Neural cell (in vitro differentiated cells): ENCODE measurements around the gene KDM4B. TPM values are rescaled to one million over a fixed set of nuclear protein-coding genes. Genes with fewer than 3 reads are reported as not detected.

Source experiments
- H2AFZ ChIP-seq: fragments of 200-600, 300-800 bp; sonication (generic), shearing (Covaris generic); 2 replicates; pipeline ENCODE4 v1.6.0; 2014; ENCODE audit warnings: low read depth, mild to moderate bottlenecking, antibody characterized with exemption, low read length, moderate library complexity
- H3F3A ChIP-seq: fragments of 200-600 bp; shearing (Covaris generic); 2 replicates; pipeline ENCODE4 v1.6.1; 2016; ENCODE audit warnings: mild to moderate bottlenecking, moderate library complexity, mixed read lengths, antibody characterized with exemption, low read length; ENCODE audit not compliant: insufficient read depth, poor library complexity, severe bottlenecking
- H3K27ac ChIP-seq: fragments of 200-600, 300-800 bp; sonication (generic), shearing (Covaris generic); 2 replicates; pipeline ENCODE4 v1.5.1; 2014; ENCODE audit warnings: mild to moderate bottlenecking, low read length, moderate library complexity
- H3K27me3 ChIP-seq: fragments of 300-800, 200-600 bp; sonication (generic), shearing (Covaris generic); 2 replicates; pipeline ENCODE4 v1.6.0; 2014; ENCODE audit warnings: mild to moderate bottlenecking, low read depth, low read length, moderate library complexity; ENCODE audit not compliant: insufficient read depth
- H3K36me3 ChIP-seq: fragments of 300-800, 200-600 bp; sonication (generic), shearing (Covaris generic); 2 replicates; pipeline ENCODE4 v1.5.1; 2014; ENCODE audit warnings: mild to moderate bottlenecking, antibody characterized with exemption, low read length, moderate library complexity; ENCODE audit not compliant: insufficient read depth
- H3K4me2 ChIP-seq: fragments of 300-800, 200-600 bp; sonication (generic), shearing (Covaris generic); 2 replicates; pipeline ENCODE4 v1.6.0; 2014; ENCODE audit warnings: mild to moderate bottlenecking, low read length
- H3K4me3 ChIP-seq: fragments of 300-800, 200-600 bp; sonication (generic), shearing (Covaris generic); 2 replicates; pipeline ENCODE4 v1.5.1; 2014; ENCODE audit warnings: mild to moderate bottlenecking, low read length, moderate library complexity
- H3K79me2 ChIP-seq: fragments of 200-600 bp; shearing (Covaris generic); replicated peaks from 2 replicates; pipeline ENCODE4 v1.6.0; 2014; ENCODE audit warnings: mild to moderate bottlenecking, low read length, moderate library complexity; ENCODE audit not compliant: insufficient read depth
- H3K9ac ChIP-seq: fragments of 300-800, 200-600 bp; sonication (generic), shearing (Covaris generic); 2 replicates; pipeline ENCODE4 v1.6.1; 2016; ENCODE audit warnings: mild to moderate bottlenecking, low read length, mixed read lengths
- H3K9me2 ChIP-seq: fragments of 200-600 bp; shearing (Covaris generic); 2 replicates; pipeline ENCODE4 v1.6.1; 2016; ENCODE audit warnings: mild to moderate bottlenecking, low read length, mixed read lengths; ENCODE audit not compliant: insufficient read depth
- H3K9me3 ChIP-seq: fragments of 200-600, 300-800 bp; sonication (generic), shearing (Covaris generic); 2 replicates; pipeline ENCODE4 v1.6.1; 2016; ENCODE audit warnings: mild to moderate bottlenecking, mixed run types, low read length, moderate library complexity, mixed read lengths
- H4K20me1 ChIP-seq: fragments of 200-600 bp; shearing (Covaris generic); 2 replicates; pipeline ENCODE4 v1.6.1; 2016; ENCODE audit warnings: mild to moderate bottlenecking, mixed run types; ENCODE audit not compliant: insufficient read depth
- EP300 ChIP-seq: fragments of 450-650 bp; conservative IDR thresholded peaks from 2 replicates; pipeline ENCODE4 v1.6.1; 2014; ENCODE audit warnings: antibody characterized with exemption, mild to moderate bottlenecking, moderate library complexity; ENCODE audit not compliant: poor library complexity, severe bottlenecking
- EZH2 ChIP-seq: fragments of 200-600, 300-800 bp; shearing (Covaris generic), sonication (generic); IDR thresholded peaks from 2 replicates; pipeline ENCODE4 v1.6.1; 2014; ENCODE audit warnings: antibody characterized with exemption, low read length, borderline replicate concordance, mild to moderate bottlenecking; ENCODE audit not compliant: insufficient read depth, poor library complexity, severe bottlenecking
- MXI1 ChIP-seq: fragments of 450-650 bp; conservative IDR thresholded peaks from 2 replicates; pipeline ENCODE4 v1.6.1; 2014; ENCODE audit warnings: antibody characterized with exemption, mild to moderate bottlenecking; ENCODE audit not compliant: poor library complexity, severe bottlenecking
- POLR2AphosphoS5 ChIP-seq: IDR thresholded peaks from 2 replicates; pipeline ENCODE4 v1.6.1; 2012
- RAD21 ChIP-seq: fragments of 450-650 bp; conservative IDR thresholded peaks from 2 replicates; pipeline ENCODE4 v1.6.1; 2014; ENCODE audit warnings: antibody characterized with exemption, mild to moderate bottlenecking, moderate library complexity
- SMC3 ChIP-seq: fragments of 450-650 bp; conservative IDR thresholded peaks from 2 replicates; pipeline ENCODE4 v1.6.1; 2014; ENCODE audit warnings: antibody characterized with exemption, mild to moderate bottlenecking, moderate library complexity; ENCODE audit not compliant: poor library complexity
- TAF1 ChIP-seq: IDR thresholded peaks from 2 replicates; pipeline ENCODE4 v1.6.1; 2012; ENCODE audit warnings: low read depth
- polyA plus RNA-seq: library from polyadenylated mRNA; depleted of rRNA; stranded (reverse); fragments of >200 nt; gene quantifications from 2 replicates; pipeline ENCODE4 v1.2.3, GENCODE V29; 2014
- TF ChIP-seq, protein P1 (sequence below): fragments of 450-650 bp; IDR thresholded peaks from 2 replicates; pipeline ENCODE4 v1.5.1; 2014; ENCODE audit warnings: antibody characterized with exemption, mild to moderate bottlenecking, moderate library complexity; ENCODE audit not compliant: poor library complexity, severe bottlenecking
- TF ChIP-seq, protein P2 (sequence below): IDR thresholded peaks from 2 replicates; pipeline ENCODE4 v1.6.1; 2012; ENCODE audit warnings: borderline replicate concordance

The KDM4B gene
- polyA plus RNA-seq, 1 donor from 2014 or later, result 19.1 TPM

DNA sequence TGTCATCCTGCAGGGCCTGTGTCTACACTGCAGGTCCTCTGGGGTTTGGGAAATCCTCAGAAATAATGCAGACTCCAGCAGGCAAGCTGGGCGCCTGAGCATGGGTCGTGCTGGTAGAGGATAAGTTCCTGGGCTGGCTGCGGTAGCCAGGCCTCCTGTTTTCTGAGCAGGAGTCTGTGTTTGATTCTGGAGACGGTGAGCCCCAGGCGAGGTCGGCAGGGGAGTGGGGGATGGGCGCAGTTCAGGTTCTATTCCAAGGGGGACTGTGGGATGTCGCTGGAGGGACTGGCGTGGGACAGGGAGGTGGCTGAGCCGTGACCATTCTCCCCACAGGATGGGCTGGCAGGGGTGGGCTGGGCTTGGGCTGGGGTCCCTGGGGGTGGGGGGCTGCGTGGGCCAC, 154.7 kb downstream of the KDM4B start:
- H3K27me3 ChIP-seq, result no peaks in the 10 kb centered on the region
- no peaks in the 10 kb centered on the region for H3K9me2 ChIP-seq
- no peaks in the 10 kb centered on the region for H3K36me3 ChIP-seq
- no peak overlapping the region for H3K4me3 ChIP-seq
- H3F3A ChIP-seq, result no peaks in the 10 kb centered on the region
- no peaks in the 10 kb centered on the region for H3K79me2 ChIP-seq
- H2AFZ ChIP-seq, result no peak overlapping the region
- H3K9me3 ChIP-seq, result no peaks in the 10 kb centered on the region
- H3K9ac ChIP-seq, result no peak overlapping the region
- no peak overlapping the region for H3K27ac ChIP-seq
- no peaks in the 10 kb centered on the region for H4K20me1 ChIP-seq
- H3K4me2 ChIP-seq, result no peak overlapping the region
- no peak for TF ChIP-seq SMC3

DNA sequence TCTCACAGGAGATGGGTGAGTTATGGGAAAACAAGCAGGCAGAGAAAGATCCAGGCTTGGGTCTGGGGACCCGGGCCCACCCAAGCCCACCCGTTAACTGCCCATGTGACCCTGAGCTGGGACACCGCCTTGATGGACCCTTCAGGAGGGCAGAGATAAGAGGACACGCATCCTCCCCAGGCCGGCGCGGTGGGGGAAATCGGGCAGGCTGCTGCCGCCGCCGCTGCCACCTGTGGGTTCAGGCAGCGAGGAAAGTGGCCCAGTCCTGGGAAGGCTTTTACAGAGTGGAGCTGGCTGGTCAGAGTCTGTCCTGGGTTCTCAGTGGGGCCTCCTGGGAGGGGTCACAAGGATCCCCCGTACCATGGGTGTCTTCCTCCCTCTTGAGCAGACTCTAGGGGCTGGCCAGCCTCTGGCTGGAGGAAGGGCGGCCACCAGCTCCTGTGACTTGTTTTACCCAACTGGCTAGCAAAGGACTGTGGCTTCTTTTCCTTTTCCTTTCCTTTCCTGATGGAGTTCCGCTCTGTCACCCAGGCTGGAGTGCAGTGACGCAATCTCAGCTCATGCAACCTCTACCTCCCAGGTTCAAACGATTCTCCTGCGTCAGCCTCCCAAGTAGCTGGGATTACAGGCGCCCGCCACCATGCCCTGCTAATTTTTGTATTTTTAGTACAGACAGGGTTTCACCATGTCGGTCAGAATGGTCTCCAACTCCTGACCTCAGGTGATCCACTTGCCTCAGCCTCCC, 155.4 kb downstream of the KDM4B start:
- no peak overlapping the region for H3K27ac ChIP-seq
- TF ChIP-seq EP300, result no peak
- no peak for TF ChIP-seq TAF1
- no peaks in the 10 kb centered on the region for H3K9me3 ChIP-seq
- H3K27me3 ChIP-seq, result no peaks in the 10 kb centered on the region
- no peaks in the 10 kb centered on the region for H3F3A ChIP-seq
- no peaks in the 10 kb centered on the region for H3K79me2 ChIP-seq
- H2AFZ ChIP-seq, result no peak overlapping the region
- no peak overlapping the region for H3K9ac ChIP-seq
- H3K36me3 ChIP-seq, result no peaks in the 10 kb centered on the region
- H3K4me3 ChIP-seq, result no peak overlapping the region
- no peaks in the 10 kb centered on the region for H3K9me2 ChIP-seq
- no peak overlapping the region for H3K4me2 ChIP-seq
- no peaks in the 10 kb centered on the region for H4K20me1 ChIP-seq

DNA sequence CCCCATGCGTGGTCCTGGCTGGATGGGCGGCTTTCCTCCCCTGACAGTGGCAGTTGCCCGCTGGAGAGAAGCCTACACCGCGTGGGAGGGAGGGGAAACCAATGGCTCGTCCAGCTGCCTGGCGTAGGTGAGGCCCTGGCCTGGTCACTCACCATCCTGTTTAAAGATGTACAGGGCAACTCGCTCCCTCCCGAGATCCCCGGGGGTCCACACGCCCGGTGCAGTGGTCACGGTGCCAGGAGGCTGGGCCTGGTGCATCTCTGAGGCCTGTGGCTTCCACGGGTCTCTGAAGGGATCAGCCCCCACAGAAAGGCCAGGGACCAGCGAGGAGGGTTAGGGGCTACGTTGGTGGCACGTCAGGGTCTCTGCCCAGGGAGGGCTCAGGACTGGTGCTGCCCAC, 156.5 kb downstream of the KDM4B start:
- no peak for TF ChIP-seq EP300
- TF ChIP-seq EZH2, result no peak
- TF ChIP-seq, protein P1, sequence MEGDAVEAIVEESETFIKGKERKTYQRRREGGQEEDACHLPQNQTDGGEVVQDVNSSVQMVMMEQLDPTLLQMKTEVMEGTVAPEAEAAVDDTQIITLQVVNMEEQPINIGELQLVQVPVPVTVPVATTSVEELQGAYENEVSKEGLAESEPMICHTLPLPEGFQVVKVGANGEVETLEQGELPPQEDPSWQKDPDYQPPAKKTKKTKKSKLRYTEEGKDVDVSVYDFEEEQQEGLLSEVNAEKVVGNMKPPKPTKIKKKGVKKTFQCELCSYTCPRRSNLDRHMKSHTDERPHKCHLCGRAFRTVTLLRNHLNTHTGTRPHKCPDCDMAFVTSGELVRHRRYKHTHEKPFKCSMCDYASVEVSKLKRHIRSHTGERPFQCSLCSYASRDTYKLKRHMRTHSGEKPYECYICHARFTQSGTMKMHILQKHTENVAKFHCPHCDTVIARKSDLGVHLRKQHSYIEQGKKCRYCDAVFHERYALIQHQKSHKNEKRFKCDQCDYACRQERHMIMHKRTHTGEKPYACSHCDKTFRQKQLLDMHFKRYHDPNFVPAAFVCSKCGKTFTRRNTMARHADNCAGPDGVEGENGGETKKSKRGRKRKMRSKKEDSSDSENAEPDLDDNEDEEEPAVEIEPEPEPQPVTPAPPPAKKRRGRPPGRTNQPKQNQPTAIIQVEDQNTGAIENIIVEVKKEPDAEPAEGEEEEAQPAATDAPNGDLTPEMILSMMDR, result no peak
- no peak for TF ChIP-seq TAF1
- TF ChIP-seq MXI1, result no peak
- no peak for TF ChIP-seq RAD21
- TF ChIP-seq, protein P2, sequence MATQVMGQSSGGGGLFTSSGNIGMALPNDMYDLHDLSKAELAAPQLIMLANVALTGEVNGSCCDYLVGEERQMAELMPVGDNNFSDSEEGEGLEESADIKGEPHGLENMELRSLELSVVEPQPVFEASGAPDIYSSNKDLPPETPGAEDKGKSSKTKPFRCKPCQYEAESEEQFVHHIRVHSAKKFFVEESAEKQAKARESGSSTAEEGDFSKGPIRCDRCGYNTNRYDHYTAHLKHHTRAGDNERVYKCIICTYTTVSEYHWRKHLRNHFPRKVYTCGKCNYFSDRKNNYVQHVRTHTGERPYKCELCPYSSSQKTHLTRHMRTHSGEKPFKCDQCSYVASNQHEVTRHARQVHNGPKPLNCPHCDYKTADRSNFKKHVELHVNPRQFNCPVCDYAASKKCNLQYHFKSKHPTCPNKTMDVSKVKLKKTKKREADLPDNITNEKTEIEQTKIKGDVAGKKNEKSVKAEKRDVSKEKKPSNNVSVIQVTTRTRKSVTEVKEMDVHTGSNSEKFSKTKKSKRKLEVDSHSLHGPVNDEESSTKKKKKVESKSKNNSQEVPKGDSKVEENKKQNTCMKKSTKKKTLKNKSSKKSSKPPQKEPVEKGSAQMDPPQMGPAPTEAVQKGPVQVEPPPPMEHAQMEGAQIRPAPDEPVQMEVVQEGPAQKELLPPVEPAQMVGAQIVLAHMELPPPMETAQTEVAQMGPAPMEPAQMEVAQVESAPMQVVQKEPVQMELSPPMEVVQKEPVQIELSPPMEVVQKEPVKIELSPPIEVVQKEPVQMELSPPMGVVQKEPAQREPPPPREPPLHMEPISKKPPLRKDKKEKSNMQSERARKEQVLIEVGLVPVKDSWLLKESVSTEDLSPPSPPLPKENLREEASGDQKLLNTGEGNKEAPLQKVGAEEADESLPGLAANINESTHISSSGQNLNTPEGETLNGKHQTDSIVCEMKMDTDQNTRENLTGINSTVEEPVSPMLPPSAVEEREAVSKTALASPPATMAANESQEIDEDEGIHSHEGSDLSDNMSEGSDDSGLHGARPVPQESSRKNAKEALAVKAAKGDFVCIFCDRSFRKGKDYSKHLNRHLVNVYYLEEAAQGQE, result no peak
- no peak for TF ChIP-seq POLR2AphosphoS5
- TF ChIP-seq SMC3, result no peak

More for the DNA sequence above, 156.5 kb downstream of the KDM4B start:
- Histone ChIP-seq H4K20me1 (no peaks in the 10 kb centered on the region), H3F3A (no peaks in the 10 kb centered on the region), H3K4me3 (no peak overlapping the region), H2AFZ (no peak overlapping the region), H3K79me2 (no peaks in the 10 kb centered on the region), H3K36me3 (no peaks in the 10 kb centered on the region), H3K27me3 (no peaks in the 10 kb centered on the region), H3K27ac (no peak overlapping the region), H3K4me2 (no peak overlapping the region), H3K9me2 (no peaks in the 10 kb centered on the region), H3K9ac (no peak overlapping the region), H3K9me3 (no peaks in the 10 kb centered on the region)
